GM19397 (cell line): Measurements from ENCODE around the gene CCDC190.
"Not testable (repeated sequence)": the region's sequence is repeated elsewhere in the genome, so short reads cannot be mapped to it uniquely, and the experiment has no call there.

Experiments used
- ATAC-seq: cut with Tn5 transposase; IDR thresholded peaks from one replicate; pipeline ENCODE4 v1.9.1; 2021; ENCODE audit warnings: mild to moderate bottlenecking, moderate library complexity; ENCODE audit not compliant: unreplicated experiment

The CCDC190 gene

GRCh38 chr1:162838863-162839262 lies 22.1 kb downstream of the CCDC190 start:
- ATAC-seq = no peak

GRCh38 chr1:162835157-162835899 lies 25.6 kb downstream of the CCDC190 start:
- ATAC-seq = peak; percentile 82

GRCh38 chr1:162832470-162832869 lies 28.5 kb downstream of the CCDC190 start:
- no peak for ATAC-seq

GRCh38 chr1:162829268-162829667 lies 31.7 kb downstream of the CCDC190 start:
- ATAC-seq = no peak

- no peak for ATAC-seq
These were observed 37.0 kb downstream of the CCDC190 start for GRCh38 chr1:162823771-162824525.

GRCh38 chr1:162823231-162823630 lies 37.7 kb downstream of the CCDC190 start:
- no peak for ATAC-seq

- ATAC-seq = no peak
These were observed 38.4 kb downstream of the CCDC190 start for GRCh38 chr1:162822391-162823200.

GRCh38 chr1:162818666-162819065 lies 42.3 kb downstream of the CCDC190 start:
- ATAC-seq = not testable (repeated sequence)

GRCh38 chr1:162818136-162818535 lies 42.8 kb downstream of the CCDC190 start:
- ATAC-seq = not testable (repeated sequence)

GRCh38 chr1:162812357-162812756 lies 48.6 kb downstream of the CCDC190 start:
- ATAC-seq = not testable (repeated sequence)

- ATAC-seq = not testable (repeated sequence)
These were observed 53.5 kb downstream of the CCDC190 start for GRCh38 chr1:162807503-162807902.
